GM10248 (cell line): ENCODE data around the gene FOXA1.

Experiments used
- CTCF ChIA-PET: fragments of 300-600 bp; sonication (Branson Sonifier 250); formaldehyde crosslinking; extraction: SDS; loops from one replicate; lab custom pipeline; 2021; ENCODE audit warnings: antibody characterized with exemption; lab: Yijun Ruan, JAX
- POLR2A ChIA-PET: fragments of 350-650 bp; sonication (Branson Sonifier 250); formaldehyde crosslinking; extraction: SDS; loops from one replicate; lab custom pipeline; 2020; ENCODE audit warnings: antibody characterized with exemption; lab: Yijun Ruan, JAX
- DNase-seq: peaks from one replicate; pipeline ENCODE4 v3.0.0; 2012; ENCODE audit errors: extremely low spot score
- CTCF ChIP-seq: IDR thresholded peaks from 2 replicates; pipeline ENCODE4 v1.5.1; 2012; ENCODE audit warnings: mild to moderate bottlenecking, low read depth; ENCODE audit errors: extremely low read depth, missing control alignments, control extremely low read depth

FOXA1 gene

GRCh38 chr14:37606678-37607077 lies 11.6 kb upstream of the FOXA1 start:
- CTCF ChIA-PET = no interaction called here
- POLR2A ChIA-PET = no interaction called here
- no peak for DNase-seq
- TF ChIP-seq CTCF = no peak

DNA sequence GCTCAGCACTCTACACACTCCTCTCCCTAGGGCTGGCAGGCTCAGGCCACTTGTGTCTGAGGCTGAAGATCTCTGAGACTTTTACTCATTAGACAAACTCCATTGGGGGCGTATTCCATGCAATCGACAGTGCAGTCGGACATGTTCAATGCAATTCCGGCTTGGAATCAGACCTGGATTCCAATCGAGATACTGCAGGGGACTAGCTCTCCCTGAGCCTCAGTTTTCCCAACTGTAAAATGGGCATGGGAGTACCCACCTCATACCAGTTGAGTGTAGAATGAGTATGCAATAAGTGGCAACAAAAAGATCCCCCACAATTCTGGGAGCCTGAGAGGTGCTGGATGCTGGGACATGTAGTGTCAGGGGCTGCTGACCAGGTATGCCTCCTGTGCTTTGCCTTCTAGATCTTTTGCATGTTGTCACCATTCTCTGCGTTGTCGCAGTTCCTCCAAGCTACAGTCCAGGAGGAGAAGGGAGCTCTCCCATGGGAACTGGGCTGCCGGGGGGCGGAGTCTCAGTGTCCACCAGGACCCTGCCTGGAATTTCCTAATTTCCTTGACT lies 8.7 kb upstream of the FOXA1 start:
- no peak for TF ChIP-seq CTCF
- CTCF ChIA-PET = no interaction called here
- no peak for DNase-seq
- POLR2A ChIA-PET = no interaction called here

GRCh38 chr14:37602605-37603453 lies 7.8 kb upstream of the FOXA1 start:
- TF ChIP-seq CTCF = no peak
- ChIA-PET CTCF (no interaction called here), POLR2A (no interaction called here)
- no peak for DNase-seq

- ChIA-PET POLR2A (no interaction called here), CTCF (interaction anchor here (1.2 kb wide), 1 partner anchor 39 kb away, joined by 3 read pairs; no protein-coding TSS in a partner anchor)
- no peak for DNase-seq
- no peak for TF ChIP-seq CTCF
Observed at GRCh38 chr14:37601865-37602264, 6.8 kb upstream of the FOXA1 start.

- TF ChIP-seq CTCF = no peak
- ChIA-PET POLR2A (no interaction called here), CTCF (interaction anchor here (1.1 to 1.2 kb wide), 2 partner anchors 9 to 40 kb away, joined by 3 read pairs; no protein-coding TSS in a partner anchor)
- no peak for DNase-seq
Observed at GRCh38 chr14:37600880-37601741, 6.1 kb upstream of the FOXA1 start.
